Natural killer cell (primary cell): Measurements from ENCODE around the gene TNFRSF9. TPM values are rescaled to one million over a fixed set of nuclear protein-coding genes. Genes with fewer than 3 reads are reported as not detected.
A peak's percentile ranks its signal among the peaks of the same experiment; 100 is the strongest.

Source experiments
- ATAC-seq, 3 donors: fragments of 150-1000 bp in 2 of 3; fragments of 200-7000 bp in 1 of 3; cut with Tn5 transposase; 1 replicate in 1 of 3; 2 replicates in 2 of 3; pipeline ENCODE4 v1.10.0; 2021; ENCODE audit warnings: mild to moderate bottlenecking in 2 of 3, moderate library complexity in 2 of 3
- DNase-seq, 2 donors: peaks; one replicate each; pipeline versions ENCODE4 v3.0.0 to v3.0.0-alpha.2; 2013 to 2021; ENCODE audit warnings: mixed read lengths in 1 of 2
- H3K27ac ChIP-seq: one replicate; pipeline ENCODE4 v1.5.1; 2013; ENCODE audit warnings: mild to moderate bottlenecking, low read length
- H3K27me3 ChIP-seq: one replicate; pipeline ENCODE4 v1.6.1; 2013; ENCODE audit warnings: low read length; ENCODE audit not compliant: control insufficient read depth, insufficient read depth
- H3K36me3 ChIP-seq: one replicate; pipeline ENCODE4 v1.6.1; 2013; ENCODE audit warnings: low read length; ENCODE audit not compliant: control insufficient read depth, insufficient read depth
- H3K4me1 ChIP-seq: one replicate; pipeline ENCODE4 v1.6.1; 2013; ENCODE audit warnings: low read length; ENCODE audit not compliant: control insufficient read depth, insufficient read depth
- H3K4me3 ChIP-seq: one replicate; pipeline ENCODE4 v1.5.1; 2013; ENCODE audit warnings: low read length
- H3K9me3 ChIP-seq: one replicate; pipeline ENCODE4 v1.6.1; 2013; ENCODE audit warnings: low read length; ENCODE audit not compliant: control insufficient read depth, insufficient read depth
- H3K27ac Mint-ChIP-seq, 2 donors: one replicate each; pipeline ENCODE4 v1.8.0; 2022; ENCODE audit warnings: mild to moderate bottlenecking in 2 of 2, mixed read lengths in 2 of 2, moderate library complexity in 1 of 2
- H3K27me3 Mint-ChIP-seq, 2 donors: one replicate each; pipeline ENCODE4 v1.8.0; 2022; ENCODE audit warnings: low read depth in 2 of 2, mixed read lengths in 2 of 2
- H3K36me3 Mint-ChIP-seq: one replicate; pipeline ENCODE4 v1.8.0; 2022; ENCODE audit warnings: mixed read lengths
- H3K4me1 Mint-ChIP-seq, 2 donors: one replicate each; pipeline ENCODE4 v1.8.0; 2022; ENCODE audit warnings: mixed read lengths in 2 of 2
- H3K4me3 Mint-ChIP-seq: one replicate; pipeline ENCODE4 v1.8.0; 2022; ENCODE audit warnings: mild to moderate bottlenecking, moderate library complexity, mixed read lengths
- H3K9me3 Mint-ChIP-seq, 2 donors: one replicate each; pipeline ENCODE4 v1.8.0; 2022; ENCODE audit warnings: mixed read lengths in 2 of 2
- CTCF ChIP-seq: fragments of 200-600 bp; IDR thresholded peaks from one replicate; pipeline ENCODE4 v1.8.0; 2022; ENCODE audit warnings: antibody characterized with exemption
- WGBS: methylation state at CpG from one replicate; pipeline ENCODE4 v1.1.7; 2013; ENCODE audit warnings: missing lambda C conversion rate; ENCODE audit not compliant: insufficient coverage; 5-methylcytosine and 5-hydroxymethylcytosine counted together
- intact Hi-C: fragments of 100-400 bp; cut with micrococcal nuclease; formaldehyde crosslinking; loops from one replicate; pipeline ENCODE4 v1.14.2; 2022
- total RNA-seq, 4 donors: library from RNA; stranded (reverse); fragments of 120-200 nt in 1 of 4; gene quantifications; one replicate each; pipeline versions ENCODE4 v1.2.3 to v1.2.4, GENCODE V29; 2013 to 2022

The TNFRSF9 gene
- total RNA-seq, 3 donors from 2014 or later (not counting 1 experiment from before 2014, with no cell fraction given): 2.6 to 6.4 (median 4.2) TPM

DNA sequence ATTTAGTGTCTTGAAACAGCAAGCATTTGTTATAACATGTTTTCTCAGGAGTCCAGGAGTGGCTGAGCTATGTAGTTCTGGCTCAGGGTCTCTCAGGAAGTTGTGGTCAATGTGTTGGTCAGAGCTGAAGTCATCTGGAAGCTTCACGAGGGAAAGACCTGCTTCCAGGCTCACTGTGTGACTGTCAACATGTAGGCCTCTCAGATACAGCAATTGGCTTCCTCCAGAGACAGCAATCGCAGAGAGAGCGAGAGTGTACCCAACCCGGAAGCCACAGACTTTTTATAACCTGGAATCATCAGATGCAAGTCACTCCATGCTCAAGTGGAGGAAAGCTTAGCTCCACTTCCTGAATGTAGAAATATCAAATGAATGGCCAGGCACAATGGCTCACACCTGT, 40.9 kb downstream of the TNFRSF9 start:
- WGBS: 29% methylated on average over 4 of the region's 4 CpGs
- no peaks in the 10 kb centered on the region for H3K27me3 Mint-ChIP-seq
- H3K27ac ChIP-seq: peak overlapping the region; percentile 55
- H3K27ac Mint-ChIP-seq: peak overlapping the region; percentile 71 to 93
- intact Hi-C loops: loop anchor here (5.0 kb wide), 1 partner anchor 63 kb away; the partner anchor contains the start of gene PARK7
- H3K4me1 ChIP-seq: peaks cover 35% of the 10 kb centered on the region
- H3K4me3 ChIP-seq: no peak overlapping the region
- ATAC-seq (peak; percentile 23 to 47 (median 45)), DNase-seq (peak in 1 of 2 donors; percentile 13)
- peak overlapping the region; percentile 38 for H3K4me3 Mint-ChIP-seq
- H3K9me3 ChIP-seq: no peaks in the 10 kb centered on the region
- H3K9me3 Mint-ChIP-seq: peaks cover 0 to 3% of the 10 kb centered on the region in 2 donors
- H3K36me3 Mint-ChIP-seq: no peaks in the 10 kb centered on the region
- H3K36me3 ChIP-seq: no peaks in the 10 kb centered on the region
- peaks cover 33 to 44% of the 10 kb centered on the region in 2 donors for H3K4me1 Mint-ChIP-seq
- H3K27me3 ChIP-seq: no peaks in the 10 kb centered on the region
- TF ChIP-seq CTCF: no peak

DNA sequence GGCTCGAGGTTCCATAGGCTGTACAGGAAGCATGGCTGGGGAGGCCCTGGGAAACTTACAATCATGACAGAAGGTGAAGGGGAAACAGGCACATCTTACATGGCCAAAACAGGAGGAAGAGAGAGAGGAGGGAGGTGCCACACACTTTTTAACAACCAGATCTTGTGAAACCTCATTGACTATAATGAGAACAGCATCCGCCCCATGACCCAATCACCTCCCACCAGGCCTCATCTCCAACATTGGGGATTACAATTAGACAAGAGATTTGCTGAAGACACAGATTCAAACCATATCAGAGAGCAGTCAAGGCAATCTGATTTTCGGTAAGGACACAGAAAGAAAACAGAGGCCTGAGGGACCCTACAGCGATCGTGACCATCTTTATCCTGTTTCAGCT, 41.7 kb downstream of the TNFRSF9 start:
- Histone ChIP-seq H3K9me3 (no peaks in the 10 kb centered on the region), H3K27ac (peak overlapping the region; percentile 55), H3K4me3 (no peak overlapping the region), H3K4me1 (peaks cover 35% of the 10 kb centered on the region), H3K27me3 (no peaks in the 10 kb centered on the region), H3K36me3 (no peaks in the 10 kb centered on the region)
- intact Hi-C loops: no loop called here
- Mint-ChIP-seq H3K4me3 (peak overlapping the region; percentile 59), H3K36me3 (no peaks in the 10 kb centered on the region), H3K4me1 (peaks cover 33 to 44% of the 10 kb centered on the region in 2 donors), H3K27me3 (no peaks in the 10 kb centered on the region), H3K27ac (peak overlapping the region; percentile 71 to 93), H3K9me3 (peaks cover 0 to 3% of the 10 kb centered on the region in 2 donors)
- WGBS: 71% methylated on average over 5 of the region's 5 CpGs
- no peak for TF ChIP-seq CTCF
- ATAC-seq (peak; percentile 84 to 92 (median 85)), DNase-seq (peak in 1 of 2 donors; percentile 26)

DNA sequence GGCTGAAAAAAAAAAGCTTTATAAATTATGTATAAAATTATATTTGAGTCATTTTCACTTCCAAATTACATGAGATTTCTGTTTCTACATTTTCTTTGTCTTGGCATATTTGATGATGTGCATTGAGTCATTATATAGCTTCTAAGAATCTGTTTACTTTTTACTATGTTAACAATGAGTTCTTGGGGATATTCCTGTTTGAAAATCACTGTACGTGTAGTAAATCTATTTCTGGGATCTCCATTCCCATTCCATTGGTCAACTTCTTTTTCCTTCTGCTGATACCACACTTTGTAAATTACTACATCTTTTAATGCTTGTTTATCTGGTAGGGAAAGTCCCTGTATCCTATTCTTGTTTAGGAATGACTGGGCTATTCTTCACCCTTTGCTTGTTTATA, 43.6 kb downstream of the TNFRSF9 start:
- no peaks in the 10 kb centered on the region for H3K36me3 ChIP-seq
- Mint-ChIP-seq H3K9me3 (peaks cover 0 to 3% of the 10 kb centered on the region in 2 donors), H3K27me3 (no peaks in the 10 kb centered on the region), H3K4me3 (no peak overlapping the region), H3K27ac (peak overlapping the region in 1 of 2 donors; percentile 71), H3K36me3 (no peaks in the 10 kb centered on the region), H3K4me1 (peaks cover 25 to 39% of the 10 kb centered on the region in 2 donors)
- no peak for TF ChIP-seq CTCF
- intact Hi-C loops: no loop called here
- no CpG with 5 or more reads among the region's 1 CpG for WGBS
- ATAC-seq (no peak), DNase-seq (no peak)
- H3K4me3 ChIP-seq: no peak overlapping the region
- no peaks in the 10 kb centered on the region for H3K27me3 ChIP-seq
- no peak overlapping the region for H3K27ac ChIP-seq
- no peaks in the 10 kb centered on the region for H3K9me3 ChIP-seq
- H3K4me1 ChIP-seq: peaks cover 26% of the 10 kb centered on the region

DNA sequence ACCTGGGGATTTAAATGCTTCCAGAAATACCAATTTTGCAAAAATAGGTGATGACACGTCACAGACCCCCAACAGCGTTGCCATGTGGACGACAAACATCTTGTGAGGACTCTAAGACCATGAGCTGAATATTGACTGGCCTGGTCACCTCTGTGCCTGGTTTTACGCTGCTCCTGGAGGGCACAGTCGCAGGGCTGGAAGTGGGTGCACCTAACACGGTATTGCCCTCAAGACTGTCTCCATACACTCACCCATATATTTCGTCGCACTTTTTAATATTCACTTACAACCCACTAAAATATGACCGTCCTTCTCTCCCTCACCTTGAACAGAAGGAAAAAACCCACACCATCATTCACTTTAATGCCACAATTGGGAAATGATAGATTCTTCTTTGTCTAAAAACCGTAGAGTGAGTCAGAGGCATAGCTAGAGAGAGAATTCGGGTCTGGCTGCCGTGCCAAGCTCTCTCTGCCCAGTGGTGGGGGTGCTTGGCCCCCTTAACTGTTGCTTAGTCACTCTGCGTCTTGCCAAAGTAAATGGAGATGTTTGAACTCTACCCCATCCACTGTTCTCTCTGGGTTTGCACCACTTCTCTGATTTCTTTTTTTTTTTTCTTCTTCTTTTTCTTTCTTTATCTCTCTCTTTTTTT, 47.0 kb downstream of the TNFRSF9 start:
- Histone ChIP-seq H3K4me3 (no peak overlapping the region), H3K27me3 (no peaks in the 10 kb centered on the region), H3K27ac (no peak overlapping the region), H3K9me3 (no peaks in the 10 kb centered on the region), H3K36me3 (no peaks in the 10 kb centered on the region), H3K4me1 (peaks cover 9% of the 10 kb centered on the region)
- Mint-ChIP-seq H3K4me3 (no peak overlapping the region), H3K27me3 (peaks cover 6 to 7% of the 10 kb centered on the region in 2 donors), H3K4me1 (peaks cover 8 to 24% of the 10 kb centered on the region in 2 donors), H3K36me3 (no peaks in the 10 kb centered on the region), H3K9me3 (no peaks in the 10 kb centered on the region), H3K27ac (no peak overlapping the region)
- TF ChIP-seq CTCF: no peak
- WGBS: 87% methylated on average over 13 of the region's 13 CpGs
- intact Hi-C loops: no loop called here
- ATAC-seq (no peak), DNase-seq (no peak)
